Calu3 (cell line): ENCODE results near the gene FGF18. TPM values are rescaled to one million over a fixed set of nuclear protein-coding genes. Genes with fewer than 3 reads are reported as not detected.
"Not testable (repeated sequence)": the region's sequence is repeated elsewhere in the genome, so short reads cannot be mapped to it uniquely, and the experiment has no call there.

Experiments used
- BruUV-seq: library from RNA; stranded (reverse); fragments of 400-500 nt; replicated peaks from 2 replicates; lab custom pipeline; 2021; lab: Mats Ljungman, UMichigan
- CTCF ChIA-PET: fragments of 300-600 bp; sonication (Branson Sonifier 250); formaldehyde crosslinking; loops from one replicate; lab custom pipeline; 2022; ENCODE audit warnings: antibody characterized with exemption; lab: Charles Lee
- DNase-seq: peaks from one replicate; pipeline ENCODE4 v3.0.0; 2022
- H3K27ac Mint-ChIP-seq: one replicate; pipeline ENCODE4 v1.8.0; 2022; ENCODE audit warnings: mixed read lengths; ENCODE audit not compliant: unreplicated experiment
- H3K27me3 Mint-ChIP-seq: one replicate; pipeline ENCODE4 v1.8.0; 2022; ENCODE audit warnings: mixed read lengths; ENCODE audit not compliant: unreplicated experiment
- H3K36me3 Mint-ChIP-seq: one replicate; pipeline ENCODE4 v1.8.0; 2022; ENCODE audit warnings: mild to moderate bottlenecking, moderate library complexity, mixed read lengths; ENCODE audit not compliant: insufficient read depth, unreplicated experiment
- H3K4me1 Mint-ChIP-seq: one replicate; pipeline ENCODE4 v1.8.0; 2022; ENCODE audit warnings: mild to moderate bottlenecking, low read depth, mixed read lengths; ENCODE audit not compliant: unreplicated experiment
- H3K4me3 Mint-ChIP-seq: one replicate; pipeline ENCODE4 v1.8.0; 2022; ENCODE audit warnings: mild to moderate bottlenecking, low read depth, moderate library complexity, mixed read lengths; ENCODE audit not compliant: unreplicated experiment
- H3K9me3 Mint-ChIP-seq: one replicate; pipeline ENCODE4 v1.8.0; 2022; ENCODE audit warnings: low read depth, mixed read lengths; ENCODE audit not compliant: unreplicated experiment
- intact Hi-C: fragments of 100-400 bp; cut with micrococcal nuclease; formaldehyde crosslinking; loops from one replicate; pipeline ENCODE4 v1.10.0; 2022; ENCODE audit not compliant: unreplicated experiment
- total RNA-seq: library from RNA; stranded (reverse); gene quantifications from 2 replicates; pipeline ENCODE4 v1.2.3, GENCODE V29; 2022
- TF ChIP-seq, protein P1 (sequence below): fragments of 200-600 bp; IDR thresholded peaks from one replicate; pipeline ENCODE4 v1.8.0; 2022; ENCODE audit warnings: antibody characterized with exemption; ENCODE audit not compliant: unreplicated experiment

The FGF18 gene
- total RNA-seq, 1 experiment from 2014 or later, result 0.76 TPM

DNA sequence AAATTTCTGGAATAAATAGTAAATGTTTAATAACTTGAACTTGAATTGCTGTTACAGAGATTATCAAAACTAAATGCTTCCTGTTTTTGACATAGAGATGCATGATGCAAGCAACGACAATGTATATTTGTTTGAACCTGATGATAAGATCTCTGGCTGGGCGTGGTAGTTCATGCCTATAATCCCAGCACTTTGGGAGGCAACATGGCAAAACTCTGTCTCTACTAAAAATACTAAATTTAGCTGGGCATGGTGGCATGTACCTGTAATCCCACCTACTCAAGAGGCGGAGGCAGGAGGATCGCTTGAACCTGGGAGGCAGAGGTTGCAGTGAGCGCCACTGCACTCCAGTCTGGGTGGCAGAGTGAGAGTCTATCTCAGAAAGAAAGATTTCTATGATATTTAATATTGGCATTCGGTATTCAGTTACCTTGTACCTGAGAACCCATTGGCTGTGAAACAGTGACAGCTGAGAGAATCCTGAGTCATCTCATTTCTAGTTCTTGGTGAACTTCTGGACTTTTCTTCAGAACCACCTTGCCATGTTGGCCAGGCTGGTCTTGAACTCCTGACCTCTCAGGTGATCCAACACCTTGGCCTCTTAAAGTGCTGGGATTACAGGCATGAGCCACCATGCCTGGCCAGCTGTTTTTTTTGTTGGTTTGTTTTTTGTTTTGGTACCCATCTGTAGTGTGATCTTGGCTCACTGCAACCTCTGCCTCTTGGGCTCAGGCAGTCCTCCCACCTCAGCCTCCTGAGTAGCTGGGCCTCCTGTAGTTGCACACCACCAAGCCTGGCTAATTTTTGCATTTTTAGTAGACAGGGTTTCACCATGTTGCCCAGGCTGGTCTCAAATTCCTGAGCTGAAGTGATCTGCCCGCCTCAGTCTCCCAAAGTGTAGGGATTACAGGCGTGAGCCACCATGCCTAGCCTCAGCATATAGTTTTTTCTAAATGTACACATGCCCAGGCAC, 10.0 kb upstream of the FGF18 start:
- intact Hi-C loops, result loop anchor here (10.0 kb wide), 1 partner anchor 195 kb away; no protein-coding TSS in a partner anchor
- TF ChIP-seq, protein P1, sequence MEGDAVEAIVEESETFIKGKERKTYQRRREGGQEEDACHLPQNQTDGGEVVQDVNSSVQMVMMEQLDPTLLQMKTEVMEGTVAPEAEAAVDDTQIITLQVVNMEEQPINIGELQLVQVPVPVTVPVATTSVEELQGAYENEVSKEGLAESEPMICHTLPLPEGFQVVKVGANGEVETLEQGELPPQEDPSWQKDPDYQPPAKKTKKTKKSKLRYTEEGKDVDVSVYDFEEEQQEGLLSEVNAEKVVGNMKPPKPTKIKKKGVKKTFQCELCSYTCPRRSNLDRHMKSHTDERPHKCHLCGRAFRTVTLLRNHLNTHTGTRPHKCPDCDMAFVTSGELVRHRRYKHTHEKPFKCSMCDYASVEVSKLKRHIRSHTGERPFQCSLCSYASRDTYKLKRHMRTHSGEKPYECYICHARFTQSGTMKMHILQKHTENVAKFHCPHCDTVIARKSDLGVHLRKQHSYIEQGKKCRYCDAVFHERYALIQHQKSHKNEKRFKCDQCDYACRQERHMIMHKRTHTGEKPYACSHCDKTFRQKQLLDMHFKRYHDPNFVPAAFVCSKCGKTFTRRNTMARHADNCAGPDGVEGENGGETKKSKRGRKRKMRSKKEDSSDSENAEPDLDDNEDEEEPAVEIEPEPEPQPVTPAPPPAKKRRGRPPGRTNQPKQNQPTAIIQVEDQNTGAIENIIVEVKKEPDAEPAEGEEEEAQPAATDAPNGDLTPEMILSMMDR, result no peak
- Mint-ChIP-seq H3K36me3 (peaks cover 98% of the 10 kb centered on the region), H3K4me3 (no peak overlapping the region), H3K9me3 (no peaks in the 10 kb centered on the region), H3K27me3 (no peaks in the 10 kb centered on the region), H3K4me1 (peaks cover 53% of the 10 kb centered on the region), H3K27ac (peak overlapping the region; percentile 32)
- DNase-seq, result no peak
- BruUV-seq, result no TSS peak
- CTCF ChIA-PET, result no interaction called here

DNA sequence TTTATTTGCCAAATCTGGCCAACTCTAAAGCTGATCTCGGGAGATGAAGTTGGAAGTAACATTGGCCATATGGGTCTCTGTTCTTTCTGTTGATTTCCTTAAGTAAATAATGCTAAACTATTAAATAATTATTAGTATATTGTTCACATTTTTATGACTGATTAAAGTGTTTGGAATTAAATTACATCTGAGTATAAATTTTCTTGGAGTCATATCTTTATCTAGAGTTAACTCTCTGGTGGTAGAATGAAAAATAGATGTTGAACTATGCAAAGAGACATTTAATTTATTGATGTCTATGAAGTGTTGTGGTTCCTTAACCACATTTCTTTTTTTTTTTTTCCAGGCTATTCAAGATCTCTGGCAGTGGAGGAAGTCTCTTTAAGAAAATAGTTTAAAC, 9.3 kb upstream of the FGF18 start:
- intact Hi-C loops, result loop anchor here (10.0 kb wide), 1 partner anchor 195 kb away; no protein-coding TSS in a partner anchor
- peaks cover 51% of the 10 kb centered on the region for H3K4me1 Mint-ChIP-seq

DNA sequence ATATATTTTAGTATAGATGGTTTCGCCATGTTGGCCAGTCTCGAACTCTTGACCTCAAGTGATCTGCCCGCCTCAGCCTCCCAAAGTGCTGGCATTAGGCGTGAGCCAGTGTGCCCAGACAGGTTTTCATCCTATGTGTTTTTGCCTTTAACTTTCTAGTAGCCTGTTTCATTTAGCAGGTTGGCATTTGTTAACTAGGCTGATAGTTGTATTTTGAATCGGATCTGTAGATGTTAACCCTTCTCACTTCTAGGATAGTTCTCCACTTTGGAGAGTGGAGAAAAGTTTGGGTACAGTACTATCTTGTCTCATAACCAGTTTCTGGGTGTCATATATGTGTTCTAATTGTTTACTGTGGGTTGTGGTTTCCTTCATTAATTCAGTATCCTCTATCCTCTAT, 7.3 kb upstream of the FGF18 start:
- intact Hi-C loops, result loop anchor here (10.0 kb wide), 1 partner anchor 193 kb away; no protein-coding TSS in a partner anchor
- CTCF ChIA-PET, result no interaction called here
- no peak overlapping the region for H3K4me3 Mint-ChIP-seq
- TF ChIP-seq, protein P1, result no peak
- H3K4me1 Mint-ChIP-seq, result peaks cover 31% of the 10 kb centered on the region
- H3K9me3 Mint-ChIP-seq, result no peaks in the 10 kb centered on the region
- H3K27me3 Mint-ChIP-seq, result no peaks in the 10 kb centered on the region
- no TSS peak for BruUV-seq
- peaks cover 90% of the 10 kb centered on the region for H3K36me3 Mint-ChIP-seq
- no peak for DNase-seq
- no peak overlapping the region for H3K27ac Mint-ChIP-seq

More for the DNA sequence above, 9.3 kb upstream of the FGF18 start:
- Mint-ChIP-seq H3K27ac (no peak overlapping the region), H3K36me3 (peaks cover 98% of the 10 kb centered on the region), H3K9me3 (no peaks in the 10 kb centered on the region), H3K27me3 (no peaks in the 10 kb centered on the region), H3K4me3 (no peak overlapping the region)
- DNase-seq, result no peak
- TF ChIP-seq, protein P1, result no peak
- no TSS peak for BruUV-seq
- CTCF ChIA-PET, result no interaction called here

DNA sequence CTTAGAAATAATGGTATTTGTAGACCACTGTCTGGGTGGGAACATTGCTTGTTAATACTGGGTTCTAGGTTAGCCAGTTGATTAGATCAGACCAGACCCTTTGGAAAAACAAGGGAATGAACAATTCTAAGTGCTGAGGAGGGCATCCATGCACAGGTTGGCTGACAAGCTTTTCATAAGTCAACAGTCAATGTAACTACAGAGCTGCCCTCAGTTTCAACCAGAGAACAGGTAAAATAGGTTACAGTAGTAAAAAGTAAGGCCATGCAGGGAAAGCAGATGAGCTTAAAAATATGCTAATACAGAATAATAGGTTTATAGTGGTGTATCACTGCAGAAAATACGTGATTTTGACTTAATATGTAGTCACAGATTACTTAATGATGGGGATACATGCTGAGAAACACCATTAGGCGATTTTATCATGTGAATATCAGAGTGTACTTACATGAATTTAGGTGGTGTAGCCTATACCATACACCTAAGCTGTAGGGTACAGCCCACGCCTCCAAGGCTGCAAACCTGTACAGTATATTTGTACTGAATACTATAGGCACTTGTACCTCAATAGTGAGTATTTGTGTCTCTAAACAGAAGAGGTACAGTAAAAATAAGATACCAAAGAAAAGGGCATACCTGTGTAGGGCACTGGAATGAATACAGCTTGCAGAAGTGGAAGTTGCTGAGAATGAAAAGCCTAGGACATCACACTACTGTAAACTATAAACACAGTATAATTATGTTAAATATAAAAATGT, 6.1 kb upstream of the FGF18 start:
- no peak overlapping the region for H3K4me3 Mint-ChIP-seq
- H3K9me3 Mint-ChIP-seq, result no peaks in the 10 kb centered on the region
- peaks cover 84% of the 10 kb centered on the region for H3K36me3 Mint-ChIP-seq
- H3K4me1 Mint-ChIP-seq, result peaks cover 22% of the 10 kb centered on the region
- no peaks in the 10 kb centered on the region for H3K27me3 Mint-ChIP-seq
- intact Hi-C loops, result loop anchor here (10.0 kb wide), 1 partner anchor 191 kb away; no protein-coding TSS in a partner anchor
- TF ChIP-seq, protein P1, result no peak
- DNase-seq, result no peak
- CTCF ChIA-PET, result no interaction called here
- no TSS peak for BruUV-seq
- H3K27ac Mint-ChIP-seq, result no peak overlapping the region

DNA sequence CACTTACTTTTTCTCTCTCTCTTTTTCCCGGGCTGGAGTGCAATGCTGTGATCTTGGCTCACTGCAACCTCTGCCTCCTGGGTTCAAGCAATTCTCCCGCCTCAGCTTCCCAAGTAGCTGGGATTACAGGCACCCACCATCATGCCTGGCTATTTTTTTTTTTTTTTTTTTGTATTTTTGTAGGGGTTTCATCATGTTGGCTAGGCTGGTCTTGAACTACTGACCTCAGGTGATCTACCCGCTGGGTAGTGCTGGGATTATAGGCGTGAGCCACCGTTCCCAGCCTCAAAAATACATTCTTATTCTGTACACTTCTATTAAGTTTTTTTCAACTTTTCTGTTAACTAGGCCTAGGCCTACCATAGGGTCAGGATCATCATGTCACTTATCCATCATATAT, 5.5 kb upstream of the FGF18 start:
- CTCF ChIA-PET, H3K4me3 Mint-ChIP-seq, H3K9me3 Mint-ChIP-seq, BruUV-seq, DNase-seq, H3K27me3 Mint-ChIP-seq: not testable (repeated sequence)
- Mint-ChIP-seq H3K36me3 (peaks cover 84% of the 10 kb centered on the region), H3K4me1 (peaks cover 22% of the 10 kb centered on the region), H3K27ac (peak overlapping the region; percentile 60)
- intact Hi-C loops, result loop anchor here (10.0 kb wide), 1 partner anchor 191 kb away; no protein-coding TSS in a partner anchor
